ENCODE results near the gene MTA1. TPM values are rescaled to one million over a fixed set of nuclear protein-coding genes. Genes with fewer than 3 reads are reported as not detected.

MTA1 gene
- total RNA-seq, 2 experiments from 2014 or later = 109 to 127 TPM

GRCh38 chr14:105471823-105472485 lies 52.3 kb downstream of the MTA1 start:
- no peak for ATAC-seq
- no peak overlapping the region for H3K27ac Mint-ChIP-seq
- no peaks in the 10 kb centered on the region for H3K36me3 Mint-ChIP-seq (ENCODE audit: low read depth)
- peaks cover 6% of the 10 kb centered on the region for H3K4me1 Mint-ChIP-seq (ENCODE audit: low read depth)
- CTCF ChIA-PET = interaction anchor here (0.7 to 1.8 kb wide), 2 partner anchors 9 to 35 kb away, joined by 3 to 10 read pairs; no protein-coding TSS in a partner anchor
- POLR2A ChIA-PET = interaction anchor here (0.6 to 1.5 kb wide), 3 partner anchors 9 to 18 kb away, joined by 3 read pairs; no protein-coding TSS in a partner anchor
- H3K9me3 Mint-ChIP-seq (ENCODE audit: insufficient read depth) = no peaks in the 10 kb centered on the region
- H3K27me3 Mint-ChIP-seq (ENCODE audit: low read depth) = peaks cover 8% of the 10 kb centered on the region
- DNase-seq = no peak
- H3K4me3 Mint-ChIP-seq = no peak overlapping the region

GRCh38 chr14:105472486-105472991 lies 52.9 kb downstream of the MTA1 start:
- ATAC-seq = no peak
- H3K36me3 Mint-ChIP-seq (ENCODE audit: low read depth) = peaks cover 3% of the 10 kb centered on the region
- DNase-seq = no peak
- no peaks in the 10 kb centered on the region for H3K9me3 Mint-ChIP-seq (ENCODE audit: insufficient read depth)
- no peak overlapping the region for H3K4me3 Mint-ChIP-seq
- H3K27me3 Mint-ChIP-seq (ENCODE audit: low read depth) = peaks cover 13% of the 10 kb centered on the region
- ChIA-PET POLR2A (interaction anchor here (0.6 to 1.0 kb wide), 2 partner anchors 10 to 18 kb away, joined by 3 read pairs; no protein-coding TSS in a partner anchor), CTCF (interaction anchor here (1.8 kb wide), 1 partner anchor 9 kb away, joined by 10 read pairs; no protein-coding TSS in a partner anchor)
- peaks cover 11% of the 10 kb centered on the region for H3K4me1 Mint-ChIP-seq (ENCODE audit: low read depth)
- no peak overlapping the region for H3K27ac Mint-ChIP-seq

GRCh38 chr14:105473033-105473676 lies 53.5 kb downstream of the MTA1 start:
- Mint-ChIP-seq H3K4me1 (ENCODE audit: low read depth) (peaks cover 11% of the 10 kb centered on the region), H3K9me3 (ENCODE audit: insufficient read depth) (no peaks in the 10 kb centered on the region), H3K36me3 (ENCODE audit: low read depth) (peaks cover 3% of the 10 kb centered on the region), H3K27me3 (ENCODE audit: low read depth) (peaks cover 13% of the 10 kb centered on the region), H3K4me3 (peak overlapping the region; percentile 5), H3K27ac (no peak overlapping the region)
- no peak for DNase-seq
- POLR2A ChIA-PET = interaction anchor here (0.9 to 1.0 kb wide), 2 partner anchors 16 to 17 kb away, joined by 3 to 4 read pairs; no protein-coding TSS in a partner anchor
- CTCF ChIA-PET = no interaction called here
- no peak for ATAC-seq

DNA sequence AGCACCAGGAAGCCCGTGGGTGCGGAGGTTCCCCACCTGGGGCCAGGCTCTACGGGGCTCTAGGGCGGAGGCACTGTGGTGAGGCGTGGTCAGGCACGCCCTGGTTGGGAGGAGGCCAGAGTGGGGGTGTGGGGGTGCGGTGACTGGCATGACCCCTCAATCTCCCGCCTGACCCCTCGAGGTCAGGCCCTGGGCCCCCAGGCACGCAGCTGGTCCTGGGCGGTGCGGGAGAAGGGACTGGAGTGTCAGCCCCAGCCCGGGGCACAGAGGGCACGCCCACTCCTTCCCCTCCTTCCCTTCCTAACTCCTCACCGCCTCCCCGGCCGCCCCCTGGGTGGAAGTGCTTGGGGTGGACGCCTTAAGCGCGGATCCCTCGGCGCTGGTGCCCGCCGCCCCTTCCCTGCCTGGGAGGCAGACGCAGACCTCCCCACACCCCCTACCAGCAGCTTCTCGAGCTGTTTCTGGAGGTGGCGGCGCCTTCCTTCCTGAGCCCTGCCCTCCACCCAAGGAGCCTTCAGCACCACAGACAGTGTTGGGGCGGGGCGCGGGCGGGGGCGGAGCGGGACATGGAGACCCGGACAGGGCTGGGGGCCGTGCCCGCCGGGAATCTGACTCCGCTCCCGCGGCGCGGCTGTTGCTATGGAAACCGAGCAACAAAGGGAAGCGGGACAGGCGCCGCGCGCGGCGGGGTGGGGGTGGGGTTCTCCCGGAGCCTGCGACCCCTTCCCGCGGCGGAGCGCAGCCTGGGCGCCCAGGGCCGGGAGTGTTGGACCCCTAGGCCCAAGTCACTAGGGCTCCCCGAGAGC lies 54.3 kb downstream of the MTA1 start:
- no peaks in the 10 kb centered on the region for H3K9me3 Mint-ChIP-seq (ENCODE audit: insufficient read depth)
- DNase-seq = peak; percentile 82
- peak overlapping the region; percentile 45 for H3K4me3 Mint-ChIP-seq

GRCh38 chr14:105474483-105475268 lies 55.0 kb downstream of the MTA1 start, which contains the start of gene CRIP2:
Gene CRIP2 (plus strand): TSS chr14:105474821. CDS start chr14:105474863, 42 bp downstream.
- CTCF ChIA-PET = no interaction called here
- H3K4me1 Mint-ChIP-seq (ENCODE audit: low read depth) = peaks cover 12% of the 10 kb centered on the region
- ATAC-seq = peak; percentile 60
- POLR2A ChIA-PET = no interaction called here
- peak within 1 kb of the TSS; percentile 45 for H3K4me3 Mint-ChIP-seq
- peaks cover 3% of the 10 kb centered on the region for H3K36me3 Mint-ChIP-seq (ENCODE audit: low read depth)
- H3K27me3 Mint-ChIP-seq (ENCODE audit: low read depth) = peaks cover 19% of the 10 kb centered on the region
- no peaks in the 10 kb centered on the region for H3K9me3 Mint-ChIP-seq (ENCODE audit: insufficient read depth)
- no peak within 1 kb of the TSS for H3K27ac Mint-ChIP-seq
- no peak for DNase-seq

More for the DNA sequence above, 54.3 kb downstream of the MTA1 start:
- ChIA-PET CTCF (no interaction called here), POLR2A (interaction anchor here (0.9 kb wide), 1 partner anchor 16 kb away, joined by 4 read pairs; no protein-coding TSS in a partner anchor)
- ATAC-seq = peak; percentile 76
- H3K27ac Mint-ChIP-seq = no peak overlapping the region
- peaks cover 3% of the 10 kb centered on the region for H3K36me3 Mint-ChIP-seq (ENCODE audit: low read depth)
- peaks cover 11% of the 10 kb centered on the region for H3K4me1 Mint-ChIP-seq (ENCODE audit: low read depth)
- peaks cover 13% of the 10 kb centered on the region for H3K27me3 Mint-ChIP-seq (ENCODE audit: low read depth)

DNA sequence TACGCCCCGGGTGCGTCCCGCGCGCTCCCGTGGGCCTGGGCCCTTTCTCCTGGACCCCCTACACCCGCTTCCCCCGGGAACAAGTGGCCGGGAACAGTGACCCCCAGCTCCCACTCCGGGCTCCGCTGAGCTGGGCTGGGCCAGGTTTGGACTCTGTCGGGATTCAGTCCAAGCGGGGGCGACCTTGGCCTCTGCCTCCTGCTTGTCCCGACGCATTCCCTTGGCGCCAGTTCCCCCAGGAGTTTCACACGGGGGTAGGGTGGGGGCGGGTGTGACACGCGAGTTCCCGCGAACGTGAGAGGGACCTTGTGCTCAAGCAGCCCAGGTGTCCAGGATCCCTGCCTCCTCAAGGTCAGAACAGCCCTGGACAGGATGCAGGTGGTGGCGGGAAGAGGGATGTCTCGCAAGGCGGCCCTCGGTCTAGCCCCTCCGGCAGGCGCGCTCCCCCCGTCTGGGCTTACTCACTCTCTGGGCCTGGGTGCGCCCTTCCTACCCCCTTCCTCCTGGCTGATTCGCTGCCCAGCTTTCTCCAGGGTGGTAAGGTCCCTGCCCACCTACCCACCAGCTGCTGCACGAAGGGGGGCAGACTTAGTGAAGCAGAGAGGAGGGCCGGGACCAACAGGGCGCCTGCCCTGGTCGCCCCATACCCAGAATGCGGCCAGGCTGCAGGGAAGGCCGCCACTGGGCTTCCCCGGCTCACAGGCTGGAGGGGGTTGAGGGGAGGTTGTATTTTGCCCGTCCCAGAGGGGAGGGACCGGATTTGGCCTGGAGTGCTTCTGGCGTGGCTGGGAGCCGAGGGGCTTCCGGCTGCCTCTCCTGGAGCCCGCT lies 55.9 kb downstream of the MTA1 start:
- H3K27ac Mint-ChIP-seq = no peak overlapping the region
- H3K36me3 Mint-ChIP-seq (ENCODE audit: low read depth) = peaks cover 3% of the 10 kb centered on the region
- peaks cover 26% of the 10 kb centered on the region for H3K27me3 Mint-ChIP-seq (ENCODE audit: low read depth)
- H3K4me3 Mint-ChIP-seq = no peak overlapping the region
- H3K4me1 Mint-ChIP-seq (ENCODE audit: low read depth) = peaks cover 18% of the 10 kb centered on the region
- no peak for DNase-seq
- POLR2A ChIA-PET = interaction anchor here (1.4 kb wide), 1 partner anchor 15 kb away, joined by 3 read pairs; no protein-coding TSS in a partner anchor
- no peak for ATAC-seq
- no peaks in the 10 kb centered on the region for H3K9me3 Mint-ChIP-seq (ENCODE audit: insufficient read depth)
- CTCF ChIA-PET = no interaction called here

DNA sequence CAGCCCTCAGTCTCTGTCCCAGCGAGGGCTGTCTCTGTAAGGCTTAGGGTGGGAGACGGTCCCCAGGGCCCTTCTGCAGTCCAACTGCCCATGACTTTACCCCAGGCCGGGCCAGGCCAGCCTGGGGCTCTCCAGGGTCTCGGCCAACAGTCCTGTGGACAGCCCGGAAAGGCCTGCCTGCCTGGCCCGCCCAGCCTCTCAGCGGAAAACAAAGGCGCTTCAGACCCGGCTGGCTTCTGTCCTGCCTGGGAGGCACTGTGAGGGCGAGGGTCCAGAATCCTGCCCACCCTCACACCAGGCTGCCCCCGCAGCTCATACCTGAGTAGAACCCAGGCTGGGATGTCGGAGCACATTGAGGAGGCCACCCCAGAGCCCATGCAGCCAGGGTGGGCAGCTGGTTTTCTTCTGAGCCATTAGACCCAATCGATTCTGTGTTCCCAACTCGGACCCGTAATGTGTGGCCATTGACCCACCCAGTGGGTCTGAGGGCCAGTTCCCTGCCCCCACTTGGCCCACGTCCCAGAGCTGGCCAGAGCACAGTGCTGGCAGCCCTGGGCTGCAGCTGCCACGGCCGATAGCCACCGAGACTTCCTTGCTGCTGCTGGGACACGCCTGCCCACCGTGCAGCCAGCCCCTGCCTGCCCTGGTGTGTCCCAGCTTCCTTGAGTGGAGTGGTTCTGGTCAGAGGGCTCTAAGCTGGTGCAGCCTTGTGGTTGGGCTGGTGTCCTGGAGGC lies 56.6 kb downstream of the MTA1 start:
- peaks cover 26% of the 10 kb centered on the region for H3K4me1 Mint-ChIP-seq (ENCODE audit: low read depth)
- peaks cover 26% of the 10 kb centered on the region for H3K27me3 Mint-ChIP-seq (ENCODE audit: low read depth)
- no peak for DNase-seq
- H3K36me3 Mint-ChIP-seq (ENCODE audit: low read depth) = peaks cover 3% of the 10 kb centered on the region
- no peaks in the 10 kb centered on the region for H3K9me3 Mint-ChIP-seq (ENCODE audit: insufficient read depth)
- ChIA-PET POLR2A (interaction anchor here (1.4 kb wide), 1 partner anchor 14 kb away, joined by 3 read pairs; no protein-coding TSS in a partner anchor), CTCF (interaction anchor here (2.1 kb wide), 1 partner anchor 13 kb away, joined by 7 read pairs; no protein-coding TSS in a partner anchor)
- no peak overlapping the region for H3K4me3 Mint-ChIP-seq
- H3K27ac Mint-ChIP-seq = no peak overlapping the region
- no peak for ATAC-seq

- Mint-ChIP-seq H3K27ac (no peak overlapping the region), H3K4me1 (ENCODE audit: low read depth) (peaks cover 32% of the 10 kb centered on the region), H3K27me3 (ENCODE audit: low read depth) (peaks cover 26% of the 10 kb centered on the region), H3K36me3 (ENCODE audit: low read depth) (peaks cover 3% of the 10 kb centered on the region), H3K4me3 (no peak overlapping the region), H3K9me3 (ENCODE audit: insufficient read depth) (no peaks in the 10 kb centered on the region)
- ChIA-PET POLR2A (interaction anchor here (0.8 to 1.4 kb wide), 2 partner anchors 13 kb away, joined by 3 to 4 read pairs; no protein-coding TSS in a partner anchor), CTCF (interaction anchor here (0.7 to 2.1 kb wide), 2 partner anchors 13 to 83 kb away, joined by 3 to 7 read pairs; no protein-coding TSS in a partner anchor)
- ATAC-seq (no peak), DNase-seq (no peak)
These were observed 57.4 kb downstream of the MTA1 start for GRCh38 chr14:105476831-105477659.

DNA sequence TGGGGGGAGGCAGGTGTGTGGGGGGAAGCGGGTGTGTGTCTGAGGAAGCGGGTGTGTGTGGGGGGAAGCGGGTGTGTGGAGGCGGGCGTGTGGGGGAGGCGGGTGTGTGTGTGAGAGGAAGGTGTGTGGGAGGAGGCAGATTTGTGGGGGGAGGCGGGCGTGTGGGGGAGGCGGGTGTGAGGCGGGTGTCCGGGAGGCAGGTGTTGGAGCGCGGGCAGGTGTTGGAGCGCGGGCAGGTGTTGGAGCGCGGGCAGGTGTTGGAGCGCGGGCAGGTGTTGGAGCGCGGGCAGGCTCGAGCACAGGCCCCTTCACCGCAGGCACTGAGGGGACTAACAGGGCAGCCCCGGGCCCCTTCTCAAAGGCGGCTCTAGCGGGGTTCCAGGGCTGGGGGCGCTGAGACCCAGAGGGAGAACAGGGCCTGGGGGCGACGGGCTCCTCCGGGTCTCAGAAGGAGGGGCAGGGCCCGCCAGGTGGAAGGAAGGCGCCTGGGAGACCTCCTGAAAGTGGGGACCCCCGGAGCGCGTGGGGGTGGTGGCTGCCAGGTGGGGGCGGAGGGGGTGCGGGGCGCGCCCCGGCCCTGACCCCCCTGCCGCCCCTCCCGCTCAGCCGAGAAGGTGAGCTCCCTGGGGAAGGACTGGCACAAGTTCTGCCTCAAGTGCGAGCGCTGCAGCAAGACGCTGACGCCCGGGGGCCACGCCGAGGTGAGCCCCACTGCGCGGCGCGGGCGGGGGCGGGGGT lies 58.2 kb downstream of the MTA1 start:
- Mint-ChIP-seq H3K27ac (no peak overlapping the region), H3K4me1 (ENCODE audit: low read depth) (peaks cover 39% of the 10 kb centered on the region), H3K4me3 (no peak overlapping the region), H3K9me3 (ENCODE audit: insufficient read depth) (no peaks in the 10 kb centered on the region), H3K36me3 (ENCODE audit: low read depth) (peaks cover 3% of the 10 kb centered on the region), H3K27me3 (ENCODE audit: low read depth) (peaks cover 26% of the 10 kb centered on the region)
- no peak for ATAC-seq
- DNase-seq = no peak
- CTCF ChIA-PET = interaction anchor here (2.1 kb wide), 1 partner anchor 12 kb away, joined by 7 read pairs; no protein-coding TSS in a partner anchor
- POLR2A ChIA-PET = no interaction called here
